Astrocyte (in vitro differentiated cells and primary cell): ENCODE results near the gene GMDS. TPM values are rescaled to one million over a fixed set of nuclear protein-coding genes. Genes with fewer than 3 reads are reported as not detected.

Experiments
- DNase-seq: peaks from one replicate; pipeline ENCODE4 v3.0.0-alpha.2; 2010; ENCODE audit warnings: low read depth
- FAIRE-seq: peaks from 2 replicates; lab custom pipeline; 2011; peaks lifted over from hg19 to GRCh38; lab: Jason Lieb, UNC
- H2AFZ ChIP-seq: 2 replicates; pipeline ENCODE4 v1.6.0; 2012; ENCODE audit warnings: low read depth, low read length, inconsistent platforms
- H3K27ac ChIP-seq: 2 replicates; pipeline ENCODE4 v1.5.1; 2011; ENCODE audit warnings: low read depth, low read length, inconsistent platforms
- H3K27me3 ChIP-seq: 2 replicates; pipeline ENCODE4 v1.6.0; 2011; ENCODE audit warnings: low read length, inconsistent platforms; ENCODE audit not compliant: insufficient read depth
- H3K36me3 ChIP-seq: 2 replicates; pipeline ENCODE4 v1.5.1; 2011; ENCODE audit warnings: low read length, inconsistent platforms; ENCODE audit not compliant: insufficient read depth
- H3K4me1 ChIP-seq: 2 replicates; pipeline ENCODE4 v1.5.1; 2011; ENCODE audit warnings: low read length, inconsistent platforms; ENCODE audit not compliant: insufficient read depth
- H3K4me2 ChIP-seq: 2 replicates; pipeline ENCODE4 v1.6.0; 2012; ENCODE audit warnings: low read length, inconsistent platforms
- H3K4me3 ChIP-seq: 2 replicates; pipeline ENCODE4 v1.5.1; 2011; ENCODE audit warnings: low read depth, mild to moderate bottlenecking, low read length, inconsistent platforms; ENCODE audit not compliant: insufficient read depth
- H3K79me2 ChIP-seq: 2 replicates; pipeline ENCODE4 v1.6.0; 2012; ENCODE audit warnings: mild to moderate bottlenecking, low read length, inconsistent platforms; ENCODE audit not compliant: insufficient read depth
- H3K9ac ChIP-seq: 2 replicates; pipeline ENCODE4 v1.6.0; 2012; ENCODE audit warnings: mild to moderate bottlenecking, low read length, inconsistent platforms
- H3K9me3 ChIP-seq: 2 replicates; pipeline ENCODE4 v1.5.1; 2012; ENCODE audit warnings: low read depth, mild to moderate bottlenecking, low read length, inconsistent platforms; ENCODE audit not compliant: insufficient read depth
- H4K20me1 ChIP-seq: 2 replicates; pipeline ENCODE4 v1.6.0; 2012; ENCODE audit warnings: low read length, inconsistent platforms; ENCODE audit not compliant: insufficient read depth
- H3K27ac Mint-ChIP-seq: one replicate; pipeline ENCODE4 v1.8.0; 2021; ENCODE audit warnings: mild to moderate bottlenecking, mixed read lengths; ENCODE audit not compliant: unreplicated experiment
- H3K27me3 Mint-ChIP-seq: one replicate; pipeline ENCODE4 v1.8.0; 2021; ENCODE audit warnings: low read depth, mixed read lengths; ENCODE audit not compliant: unreplicated experiment
- H3K36me3 Mint-ChIP-seq: one replicate; pipeline ENCODE4 v1.8.0; 2021; ENCODE audit warnings: low read depth, mixed read lengths; ENCODE audit not compliant: unreplicated experiment
- H3K4me1 Mint-ChIP-seq: one replicate; pipeline ENCODE4 v1.8.0; 2021; ENCODE audit warnings: low read depth, mixed read lengths; ENCODE audit not compliant: unreplicated experiment
- H3K4me3 Mint-ChIP-seq: one replicate; pipeline ENCODE4 v1.8.0; 2021; ENCODE audit warnings: mild to moderate bottlenecking, moderate library complexity, mixed read lengths; ENCODE audit not compliant: unreplicated experiment
- H3K9me3 Mint-ChIP-seq: one replicate; pipeline ENCODE4 v1.8.0; 2021; ENCODE audit warnings: mild to moderate bottlenecking, mixed read lengths; ENCODE audit not compliant: unreplicated experiment
- CTCF ChIP-seq: IDR thresholded peaks from 2 replicates; pipeline ENCODE4 v1.5.1; 2011; ENCODE audit warnings: low read depth, mild to moderate bottlenecking, inconsistent platforms, low read length, moderate library complexity; ENCODE audit not compliant: insufficient read depth
- EZH2 ChIP-seq: IDR thresholded peaks from 2 replicates; pipeline ENCODE4 v1.6.1; 2012; ENCODE audit warnings: mild to moderate bottlenecking, low read length, inconsistent platforms; ENCODE audit not compliant: insufficient read depth
- total RNA-seq: library from RNA; stranded (reverse); gene quantifications from 2 replicates; pipeline ENCODE4 v1.2.1, GENCODE V29; 2021

The GMDS gene
- total RNA-seq, 1 donor from 2014 or later, result 9.4 TPM

GRCh38 chr6:1915226-1915625, 330.2 kb downstream of the GMDS start:
- Histone ChIP-seq H3K27ac (no peak overlapping the region), H4K20me1 (no peaks in the 10 kb centered on the region), H3K9me3 (no peaks in the 10 kb centered on the region), H3K79me2 (no peaks in the 10 kb centered on the region), H3K9ac (no peak overlapping the region), H3K4me3 (no peak overlapping the region), H3K4me2 (no peak overlapping the region), H3K27me3 (no peaks in the 10 kb centered on the region), H2AFZ (no peak overlapping the region), H3K36me3 (no peaks in the 10 kb centered on the region), H3K4me1 (peaks cover 22% of the 10 kb centered on the region)
- Mint-ChIP-seq H3K27ac (no peak overlapping the region), H3K9me3 (no peaks in the 10 kb centered on the region), H3K4me1 (peaks cover 25% of the 10 kb centered on the region), H3K36me3 (no peaks in the 10 kb centered on the region), H3K27me3 (no peaks in the 10 kb centered on the region), H3K4me3 (no peak overlapping the region)
- TF ChIP-seq CTCF (no peak), EZH2 (no peak)
- no peak for DNase-seq
- no peak for FAIRE-seq

DNA sequence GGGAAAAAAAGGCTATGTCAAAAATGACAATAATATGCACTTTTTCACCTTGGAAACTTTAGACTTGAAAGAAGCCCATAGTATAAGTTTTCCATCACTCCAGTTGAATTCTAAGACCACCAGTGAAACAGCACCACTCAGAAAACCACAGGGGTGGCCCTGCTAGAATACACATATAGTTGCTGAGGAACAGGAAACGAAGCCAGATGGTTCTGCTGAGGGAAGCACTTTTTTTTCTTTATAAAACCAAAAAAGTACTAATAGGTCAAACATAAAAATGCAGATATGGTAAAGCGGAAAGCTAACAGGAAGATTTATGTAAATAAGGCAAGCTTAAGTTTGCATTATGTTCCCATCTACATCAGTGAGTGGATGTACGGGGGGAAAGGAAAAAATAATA, 331.8 kb downstream of the GMDS start:
- no peaks in the 10 kb centered on the region for H3K79me2 ChIP-seq
- H3K4me3 ChIP-seq, result no peak overlapping the region
- Mint-ChIP-seq H3K27ac (no peak overlapping the region), H3K9me3 (no peaks in the 10 kb centered on the region), H3K36me3 (no peaks in the 10 kb centered on the region), H3K27me3 (no peaks in the 10 kb centered on the region), H3K4me1 (peaks cover 25% of the 10 kb centered on the region), H3K4me3 (no peak overlapping the region)
- H3K9me3 ChIP-seq, result no peaks in the 10 kb centered on the region
- DNase-seq (no peak), FAIRE-seq (no peak)
- H4K20me1 ChIP-seq, result no peaks in the 10 kb centered on the region
- no peak overlapping the region for H3K9ac ChIP-seq
- no peaks in the 10 kb centered on the region for H3K27me3 ChIP-seq
- no peak overlapping the region for H2AFZ ChIP-seq
- H3K36me3 ChIP-seq, result no peaks in the 10 kb centered on the region
- peaks cover 28% of the 10 kb centered on the region for H3K4me1 ChIP-seq
- H3K27ac ChIP-seq, result no peak overlapping the region
- TF ChIP-seq CTCF, result no peak
- no peak for TF ChIP-seq EZH2
- H3K4me2 ChIP-seq, result no peak overlapping the region

GRCh38 chr6:1912731-1913130, 332.7 kb downstream of the GMDS start:
- H3K27me3 ChIP-seq, result no peaks in the 10 kb centered on the region
- Mint-ChIP-seq H3K4me3 (no peak overlapping the region), H3K27me3 (no peaks in the 10 kb centered on the region), H3K36me3 (no peaks in the 10 kb centered on the region), H3K27ac (no peak overlapping the region), H3K4me1 (peaks cover 20% of the 10 kb centered on the region), H3K9me3 (no peaks in the 10 kb centered on the region)
- no peak overlapping the region for H3K4me3 ChIP-seq
- H3K4me2 ChIP-seq, result no peak overlapping the region
- H3K79me2 ChIP-seq, result no peaks in the 10 kb centered on the region
- H3K9ac ChIP-seq, result no peak overlapping the region
- H2AFZ ChIP-seq, result no peak overlapping the region
- no peak overlapping the region for H3K27ac ChIP-seq
- TF ChIP-seq EZH2, result no peak
- FAIRE-seq (no peak), DNase-seq (no peak)
- no peaks in the 10 kb centered on the region for H3K9me3 ChIP-seq
- no peaks in the 10 kb centered on the region for H3K36me3 ChIP-seq
- no peaks in the 10 kb centered on the region for H4K20me1 ChIP-seq
- peaks cover 25% of the 10 kb centered on the region for H3K4me1 ChIP-seq
